ENCODE results near the gene SUMO3.

Gene SUMO3

DNA sequence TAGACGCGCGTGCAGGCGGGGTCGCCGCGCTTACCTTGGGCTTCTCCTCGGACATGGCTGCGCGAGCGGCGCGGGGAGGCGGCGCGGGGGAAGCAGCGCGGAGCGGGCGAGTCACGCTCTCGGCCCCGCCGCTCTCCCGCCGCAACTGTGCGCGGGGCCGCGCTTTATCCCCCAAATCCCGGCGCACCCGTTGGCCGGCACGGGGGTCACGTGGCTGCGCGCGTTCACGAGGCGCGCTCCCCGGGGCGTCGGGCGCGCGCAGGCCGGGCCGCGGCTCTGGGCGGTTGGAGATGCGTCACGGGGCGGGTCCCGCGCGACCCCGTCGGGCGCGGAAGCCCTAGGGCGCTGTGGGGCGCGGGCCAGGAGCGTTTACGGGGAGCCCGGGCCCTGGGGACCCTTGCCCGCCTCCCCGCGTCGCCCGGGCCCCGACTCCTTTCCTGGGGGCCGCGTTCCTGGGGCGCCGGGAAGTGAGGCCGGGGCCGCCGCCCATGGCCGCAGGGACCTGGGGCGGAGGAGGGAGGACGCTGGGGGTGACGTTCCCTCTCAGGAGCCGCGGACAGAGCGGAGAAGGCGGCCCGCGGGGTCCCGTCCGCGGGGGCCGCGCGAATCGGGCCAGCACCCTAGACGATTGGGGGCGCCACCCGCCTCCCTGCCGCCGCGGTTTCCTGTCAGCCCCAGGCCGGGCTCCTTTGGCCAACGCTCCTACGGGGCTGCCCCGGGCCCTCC is at the start of gene SUMO3:
Gene SUMO3, minus strand, starts transcription at position 149 of the 726 bp plus-strand sequence. Its CDS starts 94 bp downstream, at position 55.
- peak; percentile 34 for DNase-seq (ENCODE audit: low read depth)
- peak within 1 kb of the TSS; percentile 69 for H3K4me3 ChIP-seq (ENCODE audit: low read depth, low read length)

- DNase-seq (ENCODE audit: low read depth): no peak
- H3K4me3 ChIP-seq (ENCODE audit: low read depth, low read length): no peak overlapping the region
Measured at GRCh38 chr21:44867464-44867863, 49.6 kb upstream of the SUMO3 start.

- no peak for DNase-seq (ENCODE audit: low read depth)
Measured at GRCh38 chr21:44866780-44867179, 48.9 kb upstream of the SUMO3 start.

DNA sequence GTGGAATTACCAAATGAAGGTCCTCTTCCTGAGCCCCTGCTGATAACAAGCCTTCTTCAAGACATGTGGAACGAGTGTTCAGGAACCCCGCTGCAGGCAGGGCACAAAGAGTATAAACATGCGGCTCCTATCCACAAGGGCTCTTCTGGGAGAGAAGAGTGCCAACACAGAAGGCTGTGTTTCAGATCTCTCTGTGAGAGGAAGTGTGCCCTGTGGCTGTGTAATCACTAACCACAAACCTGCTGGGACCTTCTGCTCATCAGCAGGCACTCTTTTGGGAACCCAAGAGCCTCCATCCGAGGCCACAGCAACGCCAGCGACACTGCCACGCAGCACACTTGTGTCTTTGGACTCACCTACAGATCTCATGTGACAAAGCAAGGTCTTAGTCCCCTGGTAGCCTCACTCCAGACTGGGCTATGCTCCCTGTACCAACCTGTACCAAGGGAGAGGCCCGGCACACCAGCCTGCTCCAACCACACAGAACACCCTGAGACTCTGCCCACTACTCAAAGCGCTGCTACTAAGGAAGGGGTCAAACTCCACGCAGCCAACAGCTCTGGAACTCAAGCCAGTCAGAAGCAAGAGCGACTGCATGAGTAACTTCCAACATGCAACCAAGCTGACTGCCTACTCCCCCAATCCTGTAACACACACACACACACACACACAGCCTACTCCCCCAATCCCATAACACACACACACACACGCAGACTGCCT is 47.9 kb upstream of the SUMO3 start:
- DNase-seq (ENCODE audit: low read depth): no peak
- no peak overlapping the region for H3K4me3 ChIP-seq (ENCODE audit: low read depth, low read length)

More at GRCh38 chr21:44866780-44867179, 48.9 kb upstream of the SUMO3 start:
- H3K4me3 ChIP-seq (ENCODE audit: low read depth, low read length): no peak overlapping the region

DNA sequence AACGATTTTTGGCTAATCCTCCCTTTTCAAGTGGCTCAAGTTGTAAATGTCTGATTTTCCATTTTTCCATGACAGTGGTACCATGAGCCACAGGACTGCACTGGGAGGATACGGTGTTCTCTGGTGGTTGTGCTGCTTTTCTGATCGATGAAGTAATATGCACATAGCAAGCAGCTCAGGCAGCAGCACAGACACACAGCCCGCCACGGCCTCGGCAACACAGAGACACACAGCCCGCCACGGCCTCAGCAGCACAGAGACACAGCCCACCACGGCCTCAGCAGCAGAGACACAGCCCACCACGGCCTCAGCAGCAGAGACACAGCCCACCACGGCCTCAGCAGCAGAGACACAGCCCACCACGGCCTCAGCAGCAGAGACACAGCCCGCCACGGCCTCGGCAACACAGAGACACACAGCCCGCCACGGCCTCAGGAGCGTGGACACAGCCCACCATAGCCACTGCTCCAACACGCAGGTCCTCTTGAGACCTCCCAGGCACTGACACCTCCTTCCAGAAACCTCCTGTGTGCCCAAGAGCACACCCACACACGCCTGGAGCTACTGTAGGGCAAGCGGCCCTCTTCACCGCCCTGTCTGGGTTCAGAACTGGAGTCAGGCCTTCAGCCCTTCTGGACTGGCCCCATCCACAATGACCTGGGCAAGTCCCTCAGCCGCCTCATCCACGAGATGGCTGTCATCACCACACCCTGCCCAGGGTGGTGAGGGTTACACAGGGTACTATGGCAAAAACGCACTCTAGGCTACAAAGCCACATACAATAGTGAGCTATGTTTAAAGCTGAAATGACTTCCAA is 45.2 kb upstream of the SUMO3 start:
- no peak overlapping the region for H3K4me3 ChIP-seq (ENCODE audit: low read depth, low read length)
- DNase-seq (ENCODE audit: low read depth): no peak

GRCh38 chr21:44858791-44859190 is 40.9 kb upstream of the SUMO3 start:
- no peak overlapping the region for H3K4me3 ChIP-seq (ENCODE audit: low read depth, low read length)

GRCh38 chr21:44858291-44858690 is 40.4 kb upstream of the SUMO3 start:
- H3K4me3 ChIP-seq (ENCODE audit: low read depth, low read length): no peak overlapping the region
- DNase-seq (ENCODE audit: low read depth): no peak

More at GRCh38 chr21:44858791-44859190, 40.9 kb upstream of the SUMO3 start:
- DNase-seq (ENCODE audit: low read depth): no peak

GRCh38 chr21:44857127-44857892 is 39.4 kb upstream of the SUMO3 start:
- no peak for DNase-seq (ENCODE audit: low read depth)
- no peak overlapping the region for H3K4me3 ChIP-seq (ENCODE audit: low read depth, low read length)

- no peak for DNase-seq (ENCODE audit: low read depth)
- H3K4me3 ChIP-seq (ENCODE audit: low read depth, low read length): no peak overlapping the region
Measured at GRCh38 chr21:44856131-44856530, 38.3 kb upstream of the SUMO3 start.

DNA sequence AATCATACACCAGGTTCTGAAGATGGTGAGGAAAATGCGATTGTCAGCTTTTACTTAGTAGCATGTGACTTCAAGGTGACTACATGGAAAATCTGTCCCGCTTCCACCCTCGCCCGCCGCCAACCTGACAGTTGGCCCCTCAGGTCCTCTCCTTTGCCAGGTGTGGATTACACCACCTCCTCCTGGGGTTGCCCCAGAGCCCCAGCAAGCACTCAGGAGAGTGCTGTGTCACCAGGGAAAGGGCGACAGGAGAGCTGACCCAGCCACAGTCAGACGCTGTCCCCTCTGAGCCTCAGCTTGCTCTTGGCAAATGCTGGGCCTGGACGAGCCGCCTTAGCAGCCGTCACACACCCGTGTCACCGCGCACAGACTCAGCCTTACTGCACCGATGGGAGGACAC is 37.7 kb upstream of the SUMO3 start:
- no peak overlapping the region for H3K4me3 ChIP-seq (ENCODE audit: low read depth, low read length)

DNA sequence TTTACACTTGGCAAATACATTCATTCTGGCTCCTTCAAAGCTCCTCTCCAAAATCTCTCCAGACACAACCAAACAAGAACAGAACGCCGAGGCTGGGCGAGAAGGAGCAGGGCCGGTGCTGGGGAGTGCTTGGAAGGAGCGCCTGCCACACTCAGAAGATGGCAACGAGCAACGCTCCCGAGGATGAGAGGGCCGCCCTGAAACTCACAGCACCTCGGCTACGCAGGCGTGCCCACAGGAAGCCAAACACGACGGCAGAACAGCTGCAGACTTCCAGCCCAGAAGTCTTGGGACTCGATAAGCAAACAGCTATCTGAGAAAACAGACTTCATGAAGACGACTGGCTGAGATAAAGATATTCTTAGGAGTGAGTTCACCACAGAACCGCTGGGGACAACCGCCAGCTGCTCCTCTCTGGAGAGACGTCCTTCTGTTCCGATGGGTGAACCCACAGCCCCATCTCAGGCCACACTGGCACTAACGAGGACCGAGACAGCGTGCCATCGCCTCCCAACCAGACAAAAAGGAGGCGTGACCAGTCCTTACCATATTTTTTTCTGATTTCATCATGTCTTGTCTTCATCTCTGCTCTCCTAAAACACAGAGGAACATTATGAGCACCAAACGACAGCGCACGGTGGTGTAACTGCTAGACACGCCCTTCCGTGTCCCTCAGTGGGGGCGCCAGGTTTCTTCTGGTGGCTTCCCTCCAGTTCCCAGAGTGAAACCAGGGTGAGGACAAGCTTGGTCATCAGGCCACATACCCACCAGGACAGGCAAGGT is 37.0 kb upstream of the SUMO3 start:
- no peak overlapping the region for H3K4me3 ChIP-seq (ENCODE audit: low read depth, low read length)
- DNase-seq (ENCODE audit: low read depth): no peak

More for the DNA sequence above, 37.7 kb upstream of the SUMO3 start:
- no peak for DNase-seq (ENCODE audit: low read depth)

- no peak for DNase-seq (ENCODE audit: low read depth)
Measured at GRCh38 chr21:44854391-44854663, 36.5 kb upstream of the SUMO3 start.

GRCh38 chr21:44853601-44854390 is 35.9 kb upstream of the SUMO3 start:
- DNase-seq (ENCODE audit: low read depth): no peak
- H3K4me3 ChIP-seq (ENCODE audit: low read depth, low read length): no peak overlapping the region

More at GRCh38 chr21:44854391-44854663, 36.5 kb upstream of the SUMO3 start:
- no peak overlapping the region for H3K4me3 ChIP-seq (ENCODE audit: low read depth, low read length)

GRCh38 chr21:44850905-44851657 is 33.2 kb upstream of the SUMO3 start:
- H3K4me3 ChIP-seq (ENCODE audit: low read depth, low read length): no peak overlapping the region
- DNase-seq (ENCODE audit: low read depth): no peak

DNA sequence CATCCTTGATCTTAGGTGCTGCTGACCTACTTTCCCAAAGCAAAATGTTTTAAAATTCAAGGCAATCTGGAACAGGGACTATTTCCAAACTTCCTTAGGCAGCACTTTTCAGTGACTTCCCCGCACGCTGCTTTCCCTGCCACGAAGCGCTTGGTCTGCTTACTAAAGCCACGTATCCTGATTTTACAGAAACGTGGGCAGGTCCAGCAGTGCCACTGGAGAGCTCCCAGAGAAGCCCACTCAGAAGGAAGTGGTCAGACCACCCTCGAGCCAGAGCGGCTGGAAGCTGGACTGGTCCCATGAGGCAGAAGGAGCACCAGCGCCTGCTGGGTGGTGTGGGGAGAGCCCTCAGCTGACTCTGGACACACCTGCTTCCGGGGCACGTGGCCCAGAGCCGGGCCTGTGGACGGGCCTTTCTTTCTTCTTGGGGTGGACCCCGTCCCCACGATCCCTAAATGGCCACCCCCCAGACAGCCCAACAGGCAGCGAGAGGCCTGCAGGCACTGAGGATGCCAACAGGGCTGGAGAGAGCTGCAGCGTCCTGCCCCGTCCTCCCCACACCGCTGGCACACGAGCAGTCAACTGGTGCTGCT is 32.4 kb upstream of the SUMO3 start:
- no peak overlapping the region for H3K4me3 ChIP-seq (ENCODE audit: low read depth, low read length)
- DNase-seq (ENCODE audit: low read depth): no peak

GRCh38 chr21:44849616-44850130 is 31.8 kb upstream of the SUMO3 start:
- no peak for DNase-seq (ENCODE audit: low read depth)

More at GRCh38 chr21:44849616-44850130, 31.8 kb upstream of the SUMO3 start:
- H3K4me3 ChIP-seq (ENCODE audit: low read depth, low read length): no peak overlapping the region
